SK-N-SH treated with all-trans-retinoic acid at 6 μM for 48 hours (cell line): ENCODE results near the gene AGBL2.

ENCODE experiments used
- ATAC-seq: fragments of 200-7000 bp; cut with Tn5 transposase; 3 replicates; pipeline ENCODE4 v1.9.1; 2020; ENCODE audit warnings: mild to moderate bottlenecking, moderate library complexity
- ARNTL ChIP-seq: fragments of 450-650 bp; formaldehyde crosslinking; IDR thresholded peaks from 2 replicates; pipeline ENCODE4 v1.5.0; 2020; ENCODE audit warnings: low read depth, mild to moderate bottlenecking, moderate library complexity, borderline replicate concordance
- BACH2 ChIP-seq: fragments of 250-450 bp; sonication (Bioruptor Pico); IDR thresholded peaks from 2 replicates; pipeline ENCODE4 v1.9.0; 2021; ENCODE audit warnings: mild to moderate bottlenecking, borderline replicate concordance
- CSDC2 ChIP-seq: fragments of 250-450 bp; sonication (Bioruptor Pico); IDR thresholded peaks from 2 replicates; pipeline ENCODE4 v1.5.0; 2020; ENCODE audit warnings: mild to moderate bottlenecking, moderate library complexity
- ESRRG ChIP-seq: fragments of 250-450 bp; sonication (Bioruptor Pico); IDR thresholded peaks from 2 replicates; pipeline ENCODE4 v1.6.1; 2021; ENCODE audit warnings: mild to moderate bottlenecking
- ISL1 ChIP-seq: fragments of 250-450 bp; sonication (Bioruptor Pico); IDR thresholded peaks from 2 replicates; pipeline ENCODE4 v2.1.2; 2022; ENCODE audit warnings: mild to moderate bottlenecking, moderate library complexity
- PPARA ChIP-seq: fragments of 250-450 bp; sonication (Bioruptor Pico); IDR thresholded peaks from 2 replicates; pipeline ENCODE4 v1.5.0; 2020; ENCODE audit warnings: mild to moderate bottlenecking, borderline replicate concordance
- RARB ChIP-seq: fragments of 250-450 bp; sonication (Bioruptor Pico); IDR thresholded peaks from 2 replicates; pipeline ENCODE4 v1.8.0; 2021; ENCODE audit warnings: mild to moderate bottlenecking, moderate library complexity
- TCF4 ChIP-seq: fragments of 250-450 bp; sonication (Bioruptor Pico); IDR thresholded peaks from 2 replicates; pipeline ENCODE4 v1.8.0; 2021; ENCODE audit warnings: mild to moderate bottlenecking, moderate library complexity, borderline replicate concordance
- TOX ChIP-seq: fragments of 250-450 bp; sonication (Bioruptor Pico); IDR thresholded peaks from 2 replicates; pipeline ENCODE4 v1.8.0; 2021; ENCODE audit warnings: mild to moderate bottlenecking, moderate library complexity, borderline replicate concordance
- ZC3H10 ChIP-seq: fragments of 250-450 bp; sonication (Bioruptor Pico); IDR thresholded peaks from 2 replicates; pipeline ENCODE4 v1.5.1; 2021; ENCODE audit warnings: mild to moderate bottlenecking, moderate library complexity
- ZFP3 ChIP-seq: fragments of 250-450 bp; sonication (Bioruptor Pico); IDR thresholded peaks from 2 replicates; pipeline ENCODE4 v1.5.0; 2020; ENCODE audit warnings: mild to moderate bottlenecking, moderate library complexity
- ZFP30 ChIP-seq: fragments of 450-650 bp; formaldehyde crosslinking; IDR thresholded peaks from 2 replicates; pipeline ENCODE4 v1.5.0; 2022; ENCODE audit warnings: mild to moderate bottlenecking, moderate library complexity
- ZNF565 ChIP-seq: fragments of 450-650 bp; formaldehyde crosslinking; conservative IDR thresholded peaks from 2 replicates; pipeline ENCODE4 v1.5.0; 2020; ENCODE audit warnings: low read depth, mild to moderate bottlenecking, moderate library complexity
- ZNF70 ChIP-seq: fragments of 450-650 bp; formaldehyde crosslinking; IDR thresholded peaks from 2 replicates; pipeline ENCODE4 v1.5.0; 2020; ENCODE audit warnings: mild to moderate bottlenecking, moderate library complexity
- TF ChIP-seq, protein P1 (sequence below): fragments of 250-450 bp; sonication (Bioruptor Pico); IDR thresholded peaks from 2 replicates; pipeline ENCODE4 v1.5.0; 2020; ENCODE audit warnings: mild to moderate bottlenecking, moderate library complexity
- TF ChIP-seq, protein P2 (sequence below): fragments of 250-450 bp; sonication (Bioruptor Pico); IDR thresholded peaks from 2 replicates; pipeline ENCODE4 v1.8.0; 2020; ENCODE audit warnings: mild to moderate bottlenecking, moderate library complexity, borderline replicate concordance
- TF ChIP-seq, protein P3 (sequence below): fragments of 250-450 bp; sonication (Bioruptor Pico); IDR thresholded peaks from 2 replicates; pipeline ENCODE4 v1.8.0; 2021; ENCODE audit warnings: low read depth, mild to moderate bottlenecking, moderate library complexity, borderline replicate concordance
- TF ChIP-seq, protein P4 (sequence below): fragments of 250-450 bp; sonication (Bioruptor Pico); IDR thresholded peaks from 2 replicates; pipeline ENCODE4 v1.5.1; 2021; ENCODE audit warnings: mild to moderate bottlenecking, moderate library complexity
- TF ChIP-seq, protein P5 (sequence below): fragments of 250-450 bp; sonication (Bioruptor Pico); IDR thresholded peaks from 2 replicates; pipeline ENCODE4 v1.5.1; 2020; ENCODE audit warnings: low read depth, mild to moderate bottlenecking, moderate library complexity

AGBL2 gene

DNA sequence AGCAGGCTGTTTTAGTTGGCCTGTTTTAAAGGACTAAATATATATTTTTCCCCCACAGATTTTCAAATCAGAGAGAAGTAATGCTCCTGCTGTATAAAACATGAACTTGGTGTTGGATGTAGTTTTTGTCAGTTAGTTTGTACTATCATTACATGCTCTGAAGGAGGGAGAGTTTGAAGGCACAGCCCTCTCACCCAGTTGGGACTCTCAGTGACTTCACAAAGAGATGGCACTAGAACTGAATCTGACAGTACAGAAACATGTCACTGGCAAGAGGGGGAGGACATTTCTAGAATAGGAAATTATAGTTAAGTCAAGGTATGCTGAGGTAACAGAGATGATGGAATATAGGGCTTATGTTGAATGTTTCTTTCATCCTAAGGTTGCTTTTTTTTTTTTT is 99.9 kb downstream of the AGBL2 start:
- ATAC-seq: no peak
- TF ChIP-seq, protein P1, sequence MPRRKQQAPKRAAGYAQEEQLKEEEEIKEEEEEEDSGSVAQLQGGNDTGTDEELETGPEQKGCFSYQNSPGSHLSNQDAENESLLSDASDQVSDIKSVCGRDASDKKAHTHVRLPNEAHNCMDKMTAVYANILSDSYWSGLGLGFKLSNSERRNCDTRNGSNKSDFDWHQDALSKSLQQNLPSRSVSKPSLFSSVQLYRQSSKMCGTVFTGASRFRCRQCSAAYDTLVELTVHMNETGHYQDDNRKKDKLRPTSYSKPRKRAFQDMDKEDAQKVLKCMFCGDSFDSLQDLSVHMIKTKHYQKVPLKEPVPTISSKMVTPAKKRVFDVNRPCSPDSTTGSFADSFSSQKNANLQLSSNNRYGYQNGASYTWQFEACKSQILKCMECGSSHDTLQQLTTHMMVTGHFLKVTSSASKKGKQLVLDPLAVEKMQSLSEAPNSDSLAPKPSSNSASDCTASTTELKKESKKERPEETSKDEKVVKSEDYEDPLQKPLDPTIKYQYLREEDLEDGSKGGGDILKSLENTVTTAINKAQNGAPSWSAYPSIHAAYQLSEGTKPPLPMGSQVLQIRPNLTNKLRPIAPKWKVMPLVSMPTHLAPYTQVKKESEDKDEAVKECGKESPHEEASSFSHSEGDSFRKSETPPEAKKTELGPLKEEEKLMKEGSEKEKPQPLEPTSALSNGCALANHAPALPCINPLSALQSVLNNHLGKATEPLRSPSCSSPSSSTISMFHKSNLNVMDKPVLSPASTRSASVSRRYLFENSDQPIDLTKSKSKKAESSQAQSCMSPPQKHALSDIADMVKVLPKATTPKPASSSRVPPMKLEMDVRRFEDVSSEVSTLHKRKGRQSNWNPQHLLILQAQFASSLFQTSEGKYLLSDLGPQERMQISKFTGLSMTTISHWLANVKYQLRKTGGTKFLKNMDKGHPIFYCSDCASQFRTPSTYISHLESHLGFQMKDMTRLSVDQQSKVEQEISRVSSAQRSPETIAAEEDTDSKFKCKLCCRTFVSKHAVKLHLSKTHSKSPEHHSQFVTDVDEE (CRISPR knock-in tag): no peak
- TF ChIP-seq, protein P2, sequence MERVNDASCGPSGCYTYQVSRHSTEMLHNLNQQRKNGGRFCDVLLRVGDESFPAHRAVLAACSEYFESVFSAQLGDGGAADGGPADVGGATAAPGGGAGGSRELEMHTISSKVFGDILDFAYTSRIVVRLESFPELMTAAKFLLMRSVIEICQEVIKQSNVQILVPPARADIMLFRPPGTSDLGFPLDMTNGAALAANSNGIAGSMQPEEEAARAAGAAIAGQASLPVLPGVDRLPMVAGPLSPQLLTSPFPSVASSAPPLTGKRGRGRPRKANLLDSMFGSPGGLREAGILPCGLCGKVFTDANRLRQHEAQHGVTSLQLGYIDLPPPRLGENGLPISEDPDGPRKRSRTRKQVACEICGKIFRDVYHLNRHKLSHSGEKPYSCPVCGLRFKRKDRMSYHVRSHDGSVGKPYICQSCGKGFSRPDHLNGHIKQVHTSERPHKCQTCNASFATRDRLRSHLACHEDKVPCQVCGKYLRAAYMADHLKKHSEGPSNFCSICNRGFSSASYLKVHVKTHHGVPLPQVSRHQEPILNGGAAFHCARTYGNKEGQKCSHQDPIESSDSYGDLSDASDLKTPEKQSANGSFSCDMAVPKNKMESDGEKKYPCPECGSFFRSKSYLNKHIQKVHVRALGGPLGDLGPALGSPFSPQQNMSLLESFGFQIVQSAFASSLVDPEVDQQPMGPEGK (CRISPR knock-in tag): no peak
- TF ChIP-seq RARB: no peak
- no peak for TF ChIP-seq TCF4 (CRISPR knock-in tag)
- TF ChIP-seq, protein P3, sequence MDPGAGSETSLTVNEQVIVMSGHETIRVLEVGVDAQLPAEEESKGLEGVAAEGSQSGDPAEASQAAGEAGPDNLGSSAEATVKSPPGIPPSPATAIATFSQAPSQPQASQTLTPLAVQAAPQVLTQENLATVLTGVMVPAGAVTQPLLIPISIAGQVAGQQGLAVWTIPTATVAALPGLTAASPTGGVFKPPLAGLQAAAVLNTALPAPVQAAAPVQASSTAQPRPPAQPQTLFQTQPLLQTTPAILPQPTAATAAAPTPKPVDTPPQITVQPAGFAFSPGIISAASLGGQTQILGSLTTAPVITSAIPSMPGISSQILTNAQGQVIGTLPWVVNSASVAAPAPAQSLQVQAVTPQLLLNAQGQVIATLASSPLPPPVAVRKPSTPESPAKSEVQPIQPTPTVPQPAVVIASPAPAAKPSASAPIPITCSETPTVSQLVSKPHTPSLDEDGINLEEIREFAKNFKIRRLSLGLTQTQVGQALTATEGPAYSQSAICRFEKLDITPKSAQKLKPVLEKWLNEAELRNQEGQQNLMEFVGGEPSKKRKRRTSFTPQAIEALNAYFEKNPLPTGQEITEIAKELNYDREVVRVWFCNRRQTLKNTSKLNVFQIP (CRISPR knock-in tag): no peak
- no peak for TF ChIP-seq PPARA (CRISPR knock-in tag)
- no peak for TF ChIP-seq ISL1 (CRISPR knock-in tag)
- TF ChIP-seq, protein P4, sequence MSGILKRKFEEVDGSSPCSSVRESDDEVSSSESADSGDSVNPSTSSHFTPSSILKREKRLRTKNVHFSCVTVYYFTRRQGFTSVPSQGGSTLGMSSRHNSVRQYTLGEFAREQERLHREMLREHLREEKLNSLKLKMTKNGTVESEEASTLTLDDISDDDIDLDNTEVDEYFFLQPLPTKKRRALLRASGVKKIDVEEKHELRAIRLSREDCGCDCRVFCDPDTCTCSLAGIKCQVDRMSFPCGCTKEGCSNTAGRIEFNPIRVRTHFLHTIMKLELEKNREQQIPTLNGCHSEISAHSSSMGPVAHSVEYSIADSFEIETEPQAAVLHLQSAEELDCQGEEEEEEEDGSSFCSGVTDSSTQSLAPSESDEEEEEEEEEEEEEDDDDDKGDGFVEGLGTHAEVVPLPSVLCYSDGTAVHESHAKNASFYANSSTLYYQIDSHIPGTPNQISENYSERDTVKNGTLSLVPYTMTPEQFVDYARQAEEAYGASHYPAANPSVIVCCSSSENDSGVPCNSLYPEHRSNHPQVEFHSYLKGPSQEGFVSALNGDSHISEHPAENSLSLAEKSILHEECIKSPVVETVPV (CRISPR knock-in tag): no peak
- no peak for TF ChIP-seq TOX
- no peak for TF ChIP-seq BACH2 (CRISPR knock-in tag)
- TF ChIP-seq, protein P5, sequence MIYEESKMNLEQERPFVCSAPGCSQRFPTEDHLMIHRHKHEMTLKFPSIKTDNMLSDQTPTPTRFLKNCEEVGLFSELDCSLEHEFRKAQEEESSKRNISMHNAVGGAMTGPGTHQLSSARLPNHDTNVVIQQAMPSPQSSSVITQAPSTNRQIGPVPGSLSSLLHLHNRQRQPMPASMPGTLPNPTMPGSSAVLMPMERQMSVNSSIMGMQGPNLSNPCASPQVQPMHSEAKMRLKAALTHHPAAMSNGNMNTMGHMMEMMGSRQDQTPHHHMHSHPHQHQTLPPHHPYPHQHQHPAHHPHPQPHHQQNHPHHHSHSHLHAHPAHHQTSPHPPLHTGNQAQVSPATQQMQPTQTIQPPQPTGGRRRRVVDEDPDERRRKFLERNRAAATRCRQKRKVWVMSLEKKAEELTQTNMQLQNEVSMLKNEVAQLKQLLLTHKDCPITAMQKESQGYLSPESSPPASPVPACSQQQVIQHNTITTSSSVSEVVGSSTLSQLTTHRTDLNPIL (CRISPR knock-in tag): no peak
- TF ChIP-seq ZC3H10 (CRISPR knock-in tag): no peak
- no peak for TF ChIP-seq ESRRG (CRISPR knock-in tag)

DNA sequence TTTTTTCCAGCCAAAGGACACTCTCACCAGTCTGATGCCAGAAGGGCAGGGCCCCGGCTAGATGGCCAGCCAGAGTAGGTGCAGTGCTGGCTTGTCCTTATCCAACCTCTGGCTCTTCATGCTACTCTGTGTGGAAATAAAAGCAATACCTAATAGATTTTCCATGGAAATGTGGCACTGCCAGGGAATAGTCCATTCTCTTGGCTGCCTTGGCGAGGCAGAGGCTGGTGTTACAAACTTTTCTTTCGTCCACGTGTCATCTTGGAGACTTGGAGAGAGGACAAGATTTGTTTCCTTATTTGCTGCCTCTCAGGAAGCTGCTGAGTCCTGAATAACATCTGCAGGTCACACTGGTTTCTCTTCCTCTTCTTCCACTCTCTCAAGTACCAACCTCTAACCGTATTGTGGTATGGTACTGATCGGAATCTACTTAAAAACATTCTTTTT is 103.8 kb downstream of the AGBL2 start:
- ATAC-seq: no peak
- TF ChIP-seq, protein P4 (CRISPR knock-in tag): no peak
- TF ChIP-seq ZNF565 (CRISPR knock-in tag) (no peak), CSDC2 (CRISPR knock-in tag) (no peak), TCF4 (CRISPR knock-in tag) (no peak), BACH2 (CRISPR knock-in tag) (no peak), ESRRG (CRISPR knock-in tag) (no peak), ZNF70 (CRISPR knock-in tag) (no peak), TOX (no peak), ZFP3 (CRISPR knock-in tag) (no peak), ZC3H10 (CRISPR knock-in tag) (no peak), ARNTL (CRISPR knock-in tag) (no peak), ZFP30 (CRISPR knock-in tag) (no peak)
- TF ChIP-seq, protein P5 (CRISPR knock-in tag): no peak
- TF ChIP-seq, protein P2 (CRISPR knock-in tag): no peak
- TF ChIP-seq, protein P3 (CRISPR knock-in tag): no peak
